ENCODE results near the gene MAP4K3.

DNA sequence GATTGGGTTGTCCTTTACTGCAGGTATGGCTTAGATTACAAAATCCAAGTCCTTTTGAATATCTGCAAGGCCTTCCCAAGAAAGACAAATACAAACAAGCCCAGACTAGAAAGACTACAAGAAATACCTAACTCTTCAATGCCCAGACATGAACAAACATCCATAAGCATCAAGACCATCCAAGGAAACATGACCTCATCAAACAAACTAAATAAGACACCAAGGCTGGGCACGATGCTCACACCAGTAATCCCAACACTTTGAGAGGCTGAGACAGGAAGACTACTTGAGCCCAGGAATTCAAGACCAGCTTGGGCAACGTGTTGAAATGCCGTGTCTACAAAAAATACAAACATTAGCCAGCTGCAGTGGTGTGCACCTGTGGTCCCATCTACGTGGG is 31.7 kb downstream of the MAP4K3 start:
- TF ChIP-seq POLR2A (IDR thresholded peaks at IDR 0.05; ENCODE audit: low read depth) = no peak
- TF ChIP-seq, protein P1, sequence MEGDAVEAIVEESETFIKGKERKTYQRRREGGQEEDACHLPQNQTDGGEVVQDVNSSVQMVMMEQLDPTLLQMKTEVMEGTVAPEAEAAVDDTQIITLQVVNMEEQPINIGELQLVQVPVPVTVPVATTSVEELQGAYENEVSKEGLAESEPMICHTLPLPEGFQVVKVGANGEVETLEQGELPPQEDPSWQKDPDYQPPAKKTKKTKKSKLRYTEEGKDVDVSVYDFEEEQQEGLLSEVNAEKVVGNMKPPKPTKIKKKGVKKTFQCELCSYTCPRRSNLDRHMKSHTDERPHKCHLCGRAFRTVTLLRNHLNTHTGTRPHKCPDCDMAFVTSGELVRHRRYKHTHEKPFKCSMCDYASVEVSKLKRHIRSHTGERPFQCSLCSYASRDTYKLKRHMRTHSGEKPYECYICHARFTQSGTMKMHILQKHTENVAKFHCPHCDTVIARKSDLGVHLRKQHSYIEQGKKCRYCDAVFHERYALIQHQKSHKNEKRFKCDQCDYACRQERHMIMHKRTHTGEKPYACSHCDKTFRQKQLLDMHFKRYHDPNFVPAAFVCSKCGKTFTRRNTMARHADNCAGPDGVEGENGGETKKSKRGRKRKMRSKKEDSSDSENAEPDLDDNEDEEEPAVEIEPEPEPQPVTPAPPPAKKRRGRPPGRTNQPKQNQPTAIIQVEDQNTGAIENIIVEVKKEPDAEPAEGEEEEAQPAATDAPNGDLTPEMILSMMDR (IDR thresholded peaks at IDR 0.05) = no peak
- TF ChIP-seq POLR2AphosphoS5 (IDR thresholded peaks at IDR 0.05) = no peak

Data from esophagus muscularis mucosa (tissue), 3 donors.